ENCODE measurements around the gene S100B. TPM values are rescaled to one million over a fixed set of nuclear protein-coding genes. Genes with fewer than 3 reads are reported as not detected.
A peak's percentile ranks its signal among the peaks of the same experiment; 100 is the strongest.

Gene S100B
- total RNA-seq, 1 donor from 2014 or later = not detected

DNA sequence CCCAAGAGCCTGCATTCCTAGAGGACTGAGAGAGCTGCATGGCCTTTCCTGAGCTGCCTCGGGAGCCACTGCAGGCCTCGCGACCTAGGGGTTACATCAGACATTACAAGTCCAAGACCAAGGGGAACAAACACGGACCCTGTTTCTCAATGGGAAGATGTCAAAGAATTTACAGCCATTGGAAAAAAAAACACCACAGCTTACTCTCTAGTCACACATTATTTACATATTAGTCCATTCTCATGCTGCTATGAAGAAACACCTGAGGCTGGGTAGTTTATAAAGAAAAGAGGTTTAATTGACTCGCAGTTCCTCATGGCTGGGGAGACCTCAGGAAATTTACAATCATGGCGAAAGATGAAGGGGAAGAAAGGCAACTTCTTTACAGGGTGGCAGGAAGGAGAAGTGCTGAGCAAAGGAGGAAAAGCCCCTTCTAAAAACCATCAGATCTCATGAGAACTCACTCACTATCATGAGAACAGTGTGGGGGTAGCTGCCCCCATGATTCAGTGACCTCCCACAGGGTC lies 22.2 kb upstream of the S100B start:
- no peak overlapping the region for H3K27ac Mint-ChIP-seq
- H3K4me1 Mint-ChIP-seq = peaks cover 8% of the 10 kb centered on the region
- DNase-seq = no peak
- ATAC-seq (ENCODE audit: low read depth) = no peak
- intact Hi-C loops (cut with micrococcal nuclease) = no loop called here
- CTCF ChIA-PET = no interaction called here
- TF ChIP-seq, protein P1, sequence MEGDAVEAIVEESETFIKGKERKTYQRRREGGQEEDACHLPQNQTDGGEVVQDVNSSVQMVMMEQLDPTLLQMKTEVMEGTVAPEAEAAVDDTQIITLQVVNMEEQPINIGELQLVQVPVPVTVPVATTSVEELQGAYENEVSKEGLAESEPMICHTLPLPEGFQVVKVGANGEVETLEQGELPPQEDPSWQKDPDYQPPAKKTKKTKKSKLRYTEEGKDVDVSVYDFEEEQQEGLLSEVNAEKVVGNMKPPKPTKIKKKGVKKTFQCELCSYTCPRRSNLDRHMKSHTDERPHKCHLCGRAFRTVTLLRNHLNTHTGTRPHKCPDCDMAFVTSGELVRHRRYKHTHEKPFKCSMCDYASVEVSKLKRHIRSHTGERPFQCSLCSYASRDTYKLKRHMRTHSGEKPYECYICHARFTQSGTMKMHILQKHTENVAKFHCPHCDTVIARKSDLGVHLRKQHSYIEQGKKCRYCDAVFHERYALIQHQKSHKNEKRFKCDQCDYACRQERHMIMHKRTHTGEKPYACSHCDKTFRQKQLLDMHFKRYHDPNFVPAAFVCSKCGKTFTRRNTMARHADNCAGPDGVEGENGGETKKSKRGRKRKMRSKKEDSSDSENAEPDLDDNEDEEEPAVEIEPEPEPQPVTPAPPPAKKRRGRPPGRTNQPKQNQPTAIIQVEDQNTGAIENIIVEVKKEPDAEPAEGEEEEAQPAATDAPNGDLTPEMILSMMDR (IDR thresholded peaks at IDR 0.05) = no peak
- peaks cover 10% of the 10 kb centered on the region for H3K9me3 Mint-ChIP-seq
- POLR2A ChIA-PET = no interaction called here
- H3K4me3 Mint-ChIP-seq = no peak overlapping the region
- peaks cover 30% of the 10 kb centered on the region for H3K27me3 Mint-ChIP-seq
- no peaks in the 10 kb centered on the region for H3K36me3 Mint-ChIP-seq (ENCODE audit: low read depth)

DNA sequence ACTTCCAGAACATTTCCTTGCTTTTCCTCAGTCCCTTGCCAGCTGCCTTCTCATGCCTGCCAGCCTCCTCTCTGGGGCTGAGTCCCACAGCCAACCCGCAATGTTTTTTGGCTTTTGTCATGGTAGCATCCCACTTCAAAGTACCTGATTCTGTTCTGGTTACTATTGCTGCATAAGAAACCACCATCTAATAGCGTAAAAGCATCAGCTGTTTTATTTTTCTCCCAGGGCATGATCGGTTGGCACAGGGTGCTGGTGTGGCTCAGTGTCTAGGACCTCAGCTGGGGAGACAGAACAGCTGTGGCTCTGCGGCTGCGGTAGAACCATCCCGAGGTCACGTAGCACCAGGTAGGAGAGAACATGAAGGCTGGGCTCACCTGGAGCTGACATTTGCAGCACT lies 21.7 kb upstream of the S100B start:
- TF ChIP-seq, protein P1 (IDR thresholded peaks at IDR 0.05) = no peak
- POLR2A ChIA-PET = no interaction called here
- H3K9me3 Mint-ChIP-seq = peaks cover 10% of the 10 kb centered on the region
- DNase-seq (no peak), ATAC-seq (ENCODE audit: low read depth) (no peak)
- H3K36me3 Mint-ChIP-seq (ENCODE audit: low read depth) = no peaks in the 10 kb centered on the region
- no peak overlapping the region for H3K27ac Mint-ChIP-seq
- CTCF ChIA-PET = no interaction called here
- H3K4me3 Mint-ChIP-seq = no peak overlapping the region
- H3K27me3 Mint-ChIP-seq = peaks cover 28% of the 10 kb centered on the region
- intact Hi-C loops (cut with micrococcal nuclease) = no loop called here
- H3K4me1 Mint-ChIP-seq = peaks cover 12% of the 10 kb centered on the region

- CTCF ChIA-PET = no interaction called here
- H3K36me3 Mint-ChIP-seq (ENCODE audit: low read depth) = no peaks in the 10 kb centered on the region
- POLR2A ChIA-PET = no interaction called here
- no peak overlapping the region for H3K27ac Mint-ChIP-seq
- peaks cover 21% of the 10 kb centered on the region for H3K27me3 Mint-ChIP-seq
- DNase-seq (no peak), ATAC-seq (ENCODE audit: low read depth) (no peak)
- H3K4me3 Mint-ChIP-seq = no peak overlapping the region
- H3K9me3 Mint-ChIP-seq = peaks cover 10% of the 10 kb centered on the region
- H3K4me1 Mint-ChIP-seq = peaks cover 12% of the 10 kb centered on the region
- intact Hi-C loops (cut with micrococcal nuclease) = no loop called here
- TF ChIP-seq, protein P1 (IDR thresholded peaks at IDR 0.05) = no peak
These were observed 20.9 kb upstream of the S100B start for GRCh38 chr21:46625759-46626158.

DNA sequence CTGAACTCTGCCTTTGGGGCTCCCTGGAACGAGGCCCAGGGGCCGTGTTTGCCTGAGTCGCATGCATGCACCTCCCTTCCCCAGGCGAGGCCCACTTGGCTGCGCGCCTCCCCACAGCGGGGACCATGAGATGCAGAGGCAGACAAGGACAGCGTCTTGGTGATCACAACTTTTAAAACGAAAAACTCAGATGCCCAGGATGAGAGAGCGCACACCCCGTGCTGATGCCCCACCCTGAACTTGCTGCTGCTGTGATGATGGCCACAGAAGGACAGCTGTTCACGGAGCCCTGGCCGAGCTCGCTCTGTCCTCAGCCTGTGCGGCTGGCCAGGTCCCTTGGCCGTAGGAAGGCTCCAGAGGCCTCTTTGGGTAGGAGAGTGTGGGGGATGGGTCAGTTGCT lies 19.2 kb upstream of the S100B start:
- Mint-ChIP-seq H3K27me3 (peaks cover 12% of the 10 kb centered on the region), H3K4me3 (no peak overlapping the region), H3K27ac (no peak overlapping the region), H3K4me1 (peaks cover 12% of the 10 kb centered on the region), H3K36me3 (ENCODE audit: low read depth) (no peaks in the 10 kb centered on the region), H3K9me3 (peaks cover 10% of the 10 kb centered on the region)
- ChIA-PET POLR2A (no interaction called here), CTCF (no interaction called here)
- ATAC-seq (ENCODE audit: low read depth) = no peak
- TF ChIP-seq, protein P1 (IDR thresholded peaks at IDR 0.05) = no peak
- no peak for DNase-seq
- intact Hi-C loops (cut with micrococcal nuclease) = no loop called here

DNA sequence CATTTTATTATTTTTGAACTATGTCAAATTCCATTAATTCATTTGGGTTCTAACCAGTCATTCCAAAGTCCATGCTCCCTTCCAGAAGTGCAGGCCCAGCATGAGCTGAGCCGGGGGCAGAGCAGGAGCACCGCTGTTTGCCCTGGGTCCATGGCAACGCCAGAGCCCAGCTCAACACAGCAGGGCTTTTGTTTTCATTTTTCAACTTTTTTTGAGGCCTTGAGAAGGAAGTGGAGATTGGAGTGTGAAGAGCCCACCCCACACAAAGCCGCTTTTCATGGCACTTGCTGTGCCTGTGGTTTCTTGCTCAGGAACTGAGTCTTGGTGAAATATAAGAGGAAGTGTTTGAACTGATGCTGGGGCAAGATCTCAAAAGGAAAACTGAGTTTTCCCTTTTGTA lies 17.3 kb upstream of the S100B start:
- ChIA-PET POLR2A (no interaction called here), CTCF (no interaction called here)
- H3K4me1 Mint-ChIP-seq = peaks cover 12% of the 10 kb centered on the region
- no peak overlapping the region for H3K4me3 Mint-ChIP-seq
- H3K9me3 Mint-ChIP-seq = peaks cover 10% of the 10 kb centered on the region
- DNase-seq (no peak), ATAC-seq (ENCODE audit: low read depth) (peak; percentile 21)
- TF ChIP-seq, protein P1 (IDR thresholded peaks at IDR 0.05) = no peak
- H3K27me3 Mint-ChIP-seq = peaks cover 3% of the 10 kb centered on the region
- no peaks in the 10 kb centered on the region for H3K36me3 Mint-ChIP-seq (ENCODE audit: low read depth)
- peak overlapping the region; percentile 66 for H3K27ac Mint-ChIP-seq
- intact Hi-C loops (cut with micrococcal nuclease) = no loop called here
